Mammary epithelial cell (primary cell): Measurements from ENCODE around the gene PLP1.

ENCODE experiments used
- EZH2 ChIP-seq: IDR thresholded peaks from 2 replicates; pipeline ENCODE4 v1.6.1; 2012; ENCODE audit warnings: low read length, inconsistent platforms, borderline replicate concordance
- TF ChIP-seq, protein P1 (sequence below), 2 donors: IDR thresholded peaks in 1 of 2; conservative IDR thresholded peaks in 1 of 2; 2 replicates each; pipeline ENCODE4 v1.5.1; 2011 to 2012; ENCODE audit warnings: inconsistent platforms in 2 of 2, low read length in 2 of 2, mild to moderate bottlenecking in 2 of 2, control low read depth in 1 of 2, low read depth in 1 of 2; ENCODE audit not compliant: insufficient read depth in 1 of 2; ENCODE audit errors: extremely low read depth in 1 of 2

DNA sequence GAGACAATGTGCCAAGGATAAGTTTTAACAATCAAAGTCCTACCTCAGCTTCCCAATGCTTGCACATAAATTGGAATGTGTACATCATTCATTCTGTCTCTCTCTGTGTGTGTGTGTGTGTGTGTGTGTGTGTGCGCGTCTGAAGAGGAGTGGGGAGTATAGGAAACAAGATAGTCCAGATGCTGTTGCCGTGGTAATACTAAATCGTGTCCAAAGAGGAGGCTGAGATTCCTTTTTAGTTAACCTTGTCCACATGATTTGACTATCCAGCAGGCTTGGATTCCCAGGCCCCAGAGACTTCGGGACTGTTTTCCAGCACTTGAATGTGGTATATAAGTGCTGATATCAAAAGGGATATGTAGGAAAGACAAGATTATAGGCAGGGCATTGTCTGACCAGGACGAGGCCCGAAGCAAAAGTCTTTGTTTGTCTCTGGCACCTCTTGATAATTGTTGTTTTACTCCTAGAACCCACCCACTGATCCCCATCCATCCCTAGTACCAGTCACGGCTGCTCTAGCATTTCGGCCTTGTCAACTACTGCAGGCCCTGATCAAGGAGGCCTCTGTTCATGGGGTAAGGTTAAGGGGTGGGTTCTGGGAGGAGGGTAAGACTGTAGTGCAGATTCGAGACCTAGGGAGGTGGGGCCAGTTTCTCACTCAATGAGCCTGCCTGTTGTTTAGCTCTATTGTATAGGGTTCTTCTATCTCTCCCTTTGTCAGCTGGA lies 3.9 kb downstream of the PLP1 start:
- TF ChIP-seq, protein P1, sequence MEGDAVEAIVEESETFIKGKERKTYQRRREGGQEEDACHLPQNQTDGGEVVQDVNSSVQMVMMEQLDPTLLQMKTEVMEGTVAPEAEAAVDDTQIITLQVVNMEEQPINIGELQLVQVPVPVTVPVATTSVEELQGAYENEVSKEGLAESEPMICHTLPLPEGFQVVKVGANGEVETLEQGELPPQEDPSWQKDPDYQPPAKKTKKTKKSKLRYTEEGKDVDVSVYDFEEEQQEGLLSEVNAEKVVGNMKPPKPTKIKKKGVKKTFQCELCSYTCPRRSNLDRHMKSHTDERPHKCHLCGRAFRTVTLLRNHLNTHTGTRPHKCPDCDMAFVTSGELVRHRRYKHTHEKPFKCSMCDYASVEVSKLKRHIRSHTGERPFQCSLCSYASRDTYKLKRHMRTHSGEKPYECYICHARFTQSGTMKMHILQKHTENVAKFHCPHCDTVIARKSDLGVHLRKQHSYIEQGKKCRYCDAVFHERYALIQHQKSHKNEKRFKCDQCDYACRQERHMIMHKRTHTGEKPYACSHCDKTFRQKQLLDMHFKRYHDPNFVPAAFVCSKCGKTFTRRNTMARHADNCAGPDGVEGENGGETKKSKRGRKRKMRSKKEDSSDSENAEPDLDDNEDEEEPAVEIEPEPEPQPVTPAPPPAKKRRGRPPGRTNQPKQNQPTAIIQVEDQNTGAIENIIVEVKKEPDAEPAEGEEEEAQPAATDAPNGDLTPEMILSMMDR (conservative IDR thresholded peaks at IDR 0.05 in 1 of 2, IDR thresholded peaks at IDR 0.05 in 1 of 2; ENCODE audit: extremely low read depth in 1 of 2, insufficient read depth in 1 of 2, low read depth in 1 of 2, low read length in 2 of 2) = no peak
- no peak for TF ChIP-seq EZH2
